SIG-M5 treated with dmso at 0.1 percent for 504 hours (cell line): ENCODE measurements around the gene VAMP8.
A peak's percentile ranks its signal among the peaks of the same experiment; 100 is the strongest.
"Not testable (repeated sequence)": the region's sequence is repeated elsewhere in the genome, so short reads cannot be mapped to it uniquely, and the experiment has no call there.

ENCODE experiments used
- DNase-seq: peaks from one replicate; lab custom pipeline; 2025; ENCODE audit not compliant: unreplicated experiment; lab: John Stamatoyannopoulos, UW

The VAMP8 gene

GRCh38 chr2:85547089-85547858 is 30.1 kb upstream of the VAMP8 start:
- no peak for DNase-seq

- DNase-seq: no peak
Measured at GRCh38 chr2:85547859-85548607, 29.4 kb upstream of the VAMP8 start.

GRCh38 chr2:85548608-85548900 is 28.8 kb upstream of the VAMP8 start:
- DNase-seq: no peak

GRCh38 chr2:85549095-85549494 is 28.3 kb upstream of the VAMP8 start:
- no peak for DNase-seq

- DNase-seq: no peak
Measured at GRCh38 chr2:85549826-85550225, 27.6 kb upstream of the VAMP8 start.

- peak; percentile 30 for DNase-seq
Measured at GRCh38 chr2:85550486-85550885, 26.9 kb upstream of the VAMP8 start.

GRCh38 chr2:85551698-85552678 is 25.4 kb upstream of the VAMP8 start:
- DNase-seq: peak; percentile 85

GRCh38 chr2:85553184-85553583 is 24.2 kb upstream of the VAMP8 start:
- no peak for DNase-seq

- DNase-seq: no peak
Measured at GRCh38 chr2:85554980-85555612, 22.3 kb upstream of the VAMP8 start.

GRCh38 chr2:85557130-85557529 is 20.3 kb upstream of the VAMP8 start:
- no peak for DNase-seq

GRCh38 chr2:85558160-85558559 is 19.2 kb upstream of the VAMP8 start:
- no peak for DNase-seq

GRCh38 chr2:85560403-85560726 is 17.0 kb upstream of the VAMP8 start:
- not testable (repeated sequence) for DNase-seq

- no peak for DNase-seq
Measured at GRCh38 chr2:85560812-85561279, 16.5 kb upstream of the VAMP8 start.

- DNase-seq: peak; percentile 97
Measured at GRCh38 chr2:85561280-85562212, 15.8 kb upstream of the VAMP8 start, which contains the start of gene GGCX. TSS of gene GGCX (minus strand) at chr2:85561493. CDS start at chr2:85561428, 65 bp downstream.

GRCh38 chr2:85564144-85564563 is 13.2 kb upstream of the VAMP8 start:
- DNase-seq: peak; percentile 97

GRCh38 chr2:85566265-85566664 is 11.1 kb upstream of the VAMP8 start:
- no peak for DNase-seq

GRCh38 chr2:85575739-85576138 is 1.6 kb upstream of the VAMP8 start:
- no peak for DNase-seq

- DNase-seq: no peak
Measured at GRCh38 chr2:85577063-85577385, 362 bp upstream of the VAMP8 start.

GRCh38 chr2:85578243-85579180 is 1.1 kb downstream of the VAMP8 start:
- DNase-seq: peak; percentile 91
